ENCODE results near the gene NUDT4.

Gene NUDT4

DNA sequence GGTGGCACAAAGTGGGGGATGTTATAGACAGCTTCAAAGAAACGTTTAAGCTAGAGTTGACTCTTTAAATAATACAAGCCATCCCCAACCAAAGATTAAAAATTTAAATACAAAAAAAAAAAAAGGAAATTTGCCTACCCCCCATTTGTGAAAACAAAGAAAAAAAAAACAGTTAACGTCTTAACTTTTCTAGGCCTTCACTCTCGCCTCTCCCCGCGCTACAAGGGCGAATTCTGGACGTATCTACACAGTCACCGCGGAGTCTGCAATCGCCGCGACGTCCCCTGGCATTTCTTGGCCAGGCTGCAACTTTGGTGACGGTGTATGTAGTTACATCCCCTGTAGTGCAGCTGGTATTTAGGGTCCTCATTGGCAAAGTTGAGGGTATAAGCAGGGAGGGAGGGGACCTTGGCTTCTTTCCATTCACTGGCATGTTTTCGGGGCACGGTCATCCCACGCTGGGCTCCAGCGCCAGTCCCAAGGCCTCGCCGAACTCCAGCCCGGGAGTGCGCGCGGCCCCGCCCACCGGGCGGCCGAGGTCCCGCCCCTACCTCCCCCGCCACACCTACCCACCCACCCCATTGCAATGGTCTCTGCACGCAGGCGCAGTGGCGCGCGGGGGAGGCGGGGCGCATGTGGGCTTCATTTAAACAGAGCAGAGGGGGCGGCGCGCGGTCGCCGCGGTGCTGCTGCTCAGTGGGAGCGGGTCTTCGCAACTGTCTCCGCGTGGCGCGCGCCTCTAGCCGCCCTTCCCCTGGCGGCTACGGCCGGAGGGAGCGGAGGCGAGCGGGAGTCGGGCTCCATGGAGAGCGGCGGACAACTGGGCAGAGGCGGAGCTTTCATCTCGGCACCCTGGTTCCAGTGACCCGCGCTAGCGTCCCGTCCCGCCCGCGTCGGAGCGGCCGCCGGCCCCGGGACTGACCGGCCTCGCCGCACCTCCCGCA lies at the start of gene NUDT4:
Gene NUDT4 (plus strand): TSS at position 674 of the 944 bp plus-strand sequence. CDS start 398 bp downstream, outside the sequence.
- DNase-seq (ENCODE audit: low spot score), result peak; percentile 92

- no peak for DNase-seq (ENCODE audit: low spot score)
Observed at GRCh38 chr12:93333054-93333453, 44.7 kb upstream of the NUDT4 start.

GRCh38 chr12:93333828-93334227 lies 43.9 kb upstream of the NUDT4 start:
- DNase-seq (ENCODE audit: low spot score), result no peak

DNA sequence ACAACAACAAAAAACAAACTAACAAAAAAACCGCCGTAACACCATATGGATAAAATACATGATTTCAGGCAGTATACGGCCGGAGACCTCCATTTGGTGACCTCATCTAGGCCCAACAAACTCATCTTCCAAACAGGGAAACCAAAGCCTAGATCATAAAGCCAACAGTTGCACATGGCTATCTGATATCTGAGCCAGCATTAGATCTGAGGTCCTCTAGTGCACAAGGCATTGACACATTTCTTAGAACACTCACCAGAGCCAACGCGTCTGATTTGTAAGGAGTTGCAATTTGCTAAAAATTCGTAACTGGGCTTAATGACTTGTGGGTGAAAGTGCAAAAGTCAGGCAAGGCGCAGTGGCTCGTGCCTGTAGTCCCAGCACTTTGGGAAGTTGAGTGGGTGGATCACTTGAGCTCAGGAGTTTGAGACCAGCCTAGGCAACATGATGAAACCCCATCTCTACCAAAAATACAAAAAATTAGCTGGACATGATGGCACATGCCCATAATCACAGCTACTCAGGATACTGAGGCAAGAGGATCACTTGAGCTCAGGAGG lies 42.0 kb upstream of the NUDT4 start:
- DNase-seq (ENCODE audit: low spot score), result no peak

GRCh38 chr12:93336291-93336741 lies 41.4 kb upstream of the NUDT4 start:
- no peak for DNase-seq (ENCODE audit: low spot score)

DNA sequence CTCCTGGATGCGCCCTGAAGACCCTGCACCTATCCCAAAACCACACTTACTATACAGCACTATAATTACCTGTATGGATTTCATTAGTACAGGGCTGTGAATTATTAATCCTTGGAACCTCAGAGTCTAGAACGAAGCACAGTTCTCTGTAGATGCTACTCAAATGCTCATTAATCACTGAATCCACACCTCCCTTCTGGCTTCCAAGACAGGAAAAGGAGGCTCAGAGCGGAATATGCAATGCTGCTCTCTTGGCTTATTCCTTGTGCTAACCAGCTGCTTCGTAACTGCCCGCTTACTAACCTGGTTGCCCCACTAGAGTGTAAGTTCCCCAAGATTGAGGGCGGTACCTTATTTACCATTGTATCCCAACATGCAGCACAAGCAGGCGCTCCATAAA lies 39.1 kb upstream of the NUDT4 start:
- DNase-seq (ENCODE audit: low spot score), result no peak

DNA sequence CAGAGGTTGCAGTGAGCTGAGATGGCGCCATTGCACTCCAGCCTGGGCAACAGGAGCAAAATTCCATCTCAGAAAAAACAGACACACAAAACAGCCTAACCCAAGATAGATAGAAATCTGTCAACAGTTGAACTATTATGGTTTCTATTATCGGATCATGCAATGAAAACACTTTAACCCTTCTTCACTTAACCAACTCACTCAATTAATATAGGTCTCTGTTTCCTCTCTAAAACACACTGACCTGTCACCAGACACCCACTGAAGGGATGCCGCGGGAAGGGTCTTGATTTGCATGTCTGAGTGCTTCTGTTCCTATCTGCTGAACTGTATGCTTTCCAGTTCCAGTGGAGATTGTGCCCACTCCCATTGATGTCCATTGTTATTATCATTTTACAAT lies 38.0 kb upstream of the NUDT4 start:
- DNase-seq (ENCODE audit: low spot score), result no peak

DNA sequence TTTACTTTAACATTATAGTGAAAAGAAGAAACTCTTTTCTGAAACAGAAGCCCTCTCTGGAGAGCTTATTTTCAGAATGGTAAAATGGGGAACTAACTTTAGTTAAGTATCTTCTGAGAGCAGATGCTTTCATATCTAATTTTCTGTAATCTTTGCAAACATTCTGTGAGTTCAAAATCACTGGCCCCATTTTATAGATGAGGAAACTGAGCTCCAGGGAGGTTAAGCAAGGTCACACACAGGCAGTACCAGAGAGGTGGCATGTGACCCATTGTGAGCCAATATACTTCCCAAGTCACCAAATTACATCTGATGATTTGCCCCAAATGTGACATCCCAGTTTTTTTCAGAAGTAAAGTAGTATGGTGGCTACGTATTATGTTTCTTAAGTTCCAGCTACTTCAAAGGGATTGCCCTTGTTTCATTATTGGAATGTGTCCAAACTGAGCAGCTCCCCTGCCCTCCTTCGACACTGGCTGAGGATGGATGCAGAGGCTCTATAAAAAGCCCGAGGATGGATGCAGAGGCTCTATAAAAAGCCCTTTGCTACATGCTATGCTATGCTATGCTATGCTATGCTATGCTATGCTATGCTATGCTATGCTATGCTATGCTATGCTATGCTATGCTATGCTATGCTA lies 36.2 kb upstream of the NUDT4 start:
- DNase-seq (ENCODE audit: low spot score), result no peak

DNA sequence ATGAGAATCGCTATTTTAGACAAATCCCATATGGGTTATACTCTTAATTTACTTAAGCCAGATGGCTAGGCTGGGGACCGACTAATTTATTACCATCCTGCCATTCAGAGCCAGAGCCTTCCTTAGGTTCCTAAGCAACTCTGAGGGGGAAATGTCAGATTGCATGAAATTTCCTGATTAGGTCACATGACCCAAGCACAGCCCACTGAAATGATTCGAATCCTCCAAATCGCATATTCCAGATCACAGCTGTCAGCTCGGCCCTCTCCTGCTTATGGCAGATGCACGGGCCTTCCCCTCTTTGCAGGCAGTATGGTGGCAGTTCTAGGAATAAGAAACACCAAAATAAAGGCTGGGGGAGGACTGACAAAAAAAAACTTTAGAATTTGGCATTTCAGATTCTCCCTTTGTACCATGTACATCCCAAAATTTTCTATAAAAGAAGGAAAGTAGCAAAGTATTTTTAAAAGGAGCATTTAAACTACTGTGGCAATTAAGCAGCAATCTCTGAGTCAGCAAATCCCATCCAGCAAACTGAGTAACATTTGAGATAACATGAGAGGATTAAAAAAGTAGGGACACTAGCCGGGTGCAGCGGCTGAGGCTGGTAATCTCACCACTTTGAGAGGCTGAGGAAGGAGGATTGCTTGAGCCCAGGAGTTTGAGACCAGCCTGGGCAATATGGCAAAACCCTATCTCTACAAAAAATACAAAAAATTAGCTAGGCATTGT lies 30.5 kb upstream of the NUDT4 start:
- no peak for DNase-seq (ENCODE audit: low spot score)

DNA sequence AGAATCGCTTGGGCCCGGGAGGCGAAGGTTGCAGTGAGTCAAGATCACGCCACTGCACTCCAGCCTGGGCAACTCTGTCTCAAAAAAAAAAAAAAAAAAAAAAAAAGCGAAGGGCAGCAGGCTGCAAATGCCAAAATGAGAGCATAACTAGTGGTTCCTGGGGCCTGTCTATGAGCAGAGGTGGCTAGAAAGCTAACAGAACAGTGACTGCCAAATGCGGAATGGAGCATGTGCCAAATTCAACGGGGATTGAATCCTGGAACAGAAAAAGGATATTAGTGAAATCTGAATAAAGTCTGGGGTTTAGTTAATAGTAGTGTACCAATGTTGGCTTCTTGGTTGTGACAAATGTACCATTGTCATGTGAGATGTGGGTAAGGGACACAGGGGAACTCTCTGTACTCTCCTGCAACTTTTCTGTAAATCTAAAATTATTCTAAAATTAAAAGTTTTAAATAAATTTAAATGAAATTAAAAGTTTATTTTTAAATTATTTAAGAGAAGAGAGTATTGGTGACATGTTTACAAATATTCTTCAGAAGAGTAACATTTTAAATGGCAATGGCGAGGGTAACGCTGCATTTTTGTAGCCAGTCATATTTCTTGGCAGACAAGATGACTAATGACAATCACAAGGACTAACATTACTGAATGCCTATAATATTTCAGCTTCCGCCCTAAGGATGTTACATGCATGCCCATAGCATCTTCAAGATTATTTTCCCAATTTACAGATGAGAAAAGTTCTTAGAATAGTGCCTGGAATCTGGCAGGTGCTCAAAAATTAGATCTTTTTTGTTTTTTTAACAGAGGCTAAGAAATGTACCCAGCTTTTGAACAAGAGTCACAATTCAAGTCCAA lies 28.9 kb upstream of the NUDT4 start:
- no peak for DNase-seq (ENCODE audit: low spot score)

DNA sequence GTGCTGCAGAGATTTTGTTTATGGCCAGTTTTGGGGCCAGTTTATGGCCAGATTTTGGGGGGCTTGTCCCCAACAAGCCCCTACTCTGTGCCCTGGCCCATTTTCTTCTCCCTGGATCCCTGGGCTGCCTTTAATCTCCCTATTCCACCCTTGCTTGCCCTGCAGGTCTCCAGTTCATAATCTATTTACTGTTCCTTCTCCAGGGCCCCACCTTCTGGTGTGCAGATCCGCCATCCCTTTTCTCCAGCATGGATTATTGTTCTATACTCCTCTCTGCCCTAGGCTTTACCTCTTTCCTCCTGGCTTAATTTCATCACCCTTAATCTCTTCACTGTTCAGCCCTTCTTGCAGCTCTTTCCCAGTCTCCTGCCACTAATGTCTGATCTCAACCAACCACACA lies 26.0 kb upstream of the NUDT4 start:
- no peak for DNase-seq (ENCODE audit: low spot score)

DNA sequence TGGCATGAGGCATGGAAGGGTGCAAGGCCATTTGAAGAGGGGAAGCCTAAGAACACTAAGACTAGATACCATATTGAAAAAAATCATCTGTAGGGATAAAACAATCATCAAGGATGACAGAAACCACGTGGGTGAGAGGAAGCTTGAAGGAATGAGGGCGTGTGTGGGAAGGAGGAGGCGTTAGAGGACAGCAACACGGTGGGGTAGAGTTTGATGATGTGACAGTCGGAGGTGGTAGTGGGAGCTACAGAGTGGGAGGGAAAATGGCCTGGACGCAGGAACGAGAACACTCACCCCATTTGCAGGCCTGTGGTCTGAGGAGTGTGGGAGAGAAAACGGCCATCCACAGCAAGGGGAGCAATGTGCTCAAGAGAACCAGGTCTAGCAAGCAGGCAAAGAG lies 25.4 kb upstream of the NUDT4 start:
- no peak for DNase-seq (ENCODE audit: low spot score)

- DNase-seq (ENCODE audit: low spot score), result no peak
Observed at GRCh38 chr12:93356214-93356613, 21.5 kb upstream of the NUDT4 start.

DNA sequence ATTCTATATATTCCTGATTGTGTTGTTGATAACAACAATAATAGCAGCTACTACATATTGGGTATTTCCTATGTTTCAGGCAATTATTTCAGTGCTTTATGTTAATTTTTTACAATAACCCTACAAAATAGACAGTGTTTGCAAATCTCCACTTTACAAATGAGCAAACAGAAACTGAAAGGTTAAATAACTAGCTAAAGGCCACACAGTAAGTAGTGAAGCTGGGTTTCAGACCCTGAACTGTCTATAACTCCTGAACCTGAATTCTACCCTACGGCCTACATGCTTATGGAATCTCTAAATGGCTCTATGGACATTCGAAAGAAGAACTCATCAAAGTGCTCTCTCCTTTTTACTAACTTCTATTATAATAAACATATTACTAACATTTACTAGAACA lies 19.7 kb upstream of the NUDT4 start:
- DNase-seq (ENCODE audit: low spot score), result no peak

DNA sequence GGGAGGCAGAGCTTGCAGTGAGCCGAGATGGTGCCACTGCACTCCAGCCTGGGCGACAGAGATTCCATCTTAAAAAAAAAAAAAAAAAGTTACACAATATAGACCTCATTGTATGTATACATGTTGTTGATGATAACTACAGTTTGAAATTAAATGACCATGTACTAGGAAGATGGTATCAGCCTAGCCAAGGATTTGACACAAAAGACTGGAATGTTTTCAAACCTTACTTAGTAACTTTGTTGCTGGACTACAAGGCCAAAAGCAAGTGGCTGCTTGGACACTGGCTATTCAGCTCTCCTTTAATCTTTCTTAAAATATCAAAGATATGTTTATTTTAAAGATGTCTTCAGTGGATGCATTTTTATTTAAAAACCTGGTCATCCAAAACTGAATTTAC lies 18.9 kb upstream of the NUDT4 start:
- DNase-seq (ENCODE audit: low spot score), result no peak

GRCh38 chr12:93360688-93361087 lies 17.0 kb upstream of the NUDT4 start:
- no peak for DNase-seq (ENCODE audit: low spot score)

GRCh38 chr12:93361151-93361919 lies 16.4 kb upstream of the NUDT4 start:
- DNase-seq (ENCODE audit: low spot score), result no peak

DNA sequence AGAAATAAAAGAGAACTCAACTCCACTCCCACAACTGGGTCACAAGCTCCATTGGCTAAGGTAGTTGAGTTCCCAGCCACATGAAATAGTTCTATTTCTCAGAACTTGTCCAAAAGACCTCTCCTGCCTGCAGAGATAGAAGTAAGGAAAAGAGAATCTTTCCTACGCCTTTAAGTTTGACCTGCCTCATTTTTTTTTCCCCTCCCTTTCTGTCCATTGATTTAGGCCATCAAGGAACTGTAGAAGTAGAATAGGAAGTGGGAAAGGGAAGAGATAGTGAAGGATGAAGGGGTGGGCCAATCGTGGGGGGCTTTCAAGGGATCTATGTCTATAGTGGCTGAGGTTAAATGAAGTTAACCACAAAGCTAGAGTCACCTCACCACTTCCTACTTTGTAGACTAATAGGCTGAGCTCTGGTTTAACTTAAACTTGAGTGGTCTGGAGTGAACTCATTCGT lies 13.9 kb upstream of the NUDT4 start:
- no peak for DNase-seq (ENCODE audit: low spot score)

- no peak for DNase-seq (ENCODE audit: low spot score)
Observed at GRCh38 chr12:93365616-93366405, 11.9 kb upstream of the NUDT4 start.

- no peak for DNase-seq (ENCODE audit: low spot score)
Observed at GRCh38 chr12:93366422-93366821, 11.3 kb upstream of the NUDT4 start.

All from kidney capillary endothelial cell (primary cell).